H1 (cell line): Measurements from ENCODE around the gene C1orf174. TPM values are rescaled to one million over a fixed set of nuclear protein-coding genes. Genes with fewer than 3 reads are reported as not detected.

ENCODE experiments used
- TEAD4 ChIP-seq: IDR thresholded peaks from 2 replicates; pipeline ENCODE4 v1.6.1; 2012; ENCODE audit warnings: low read depth, low read length, inconsistent platforms, mixed read lengths
- polyA plus RNA-seq, 7 experiments: library from polyadenylated mRNA; depleted of rRNA in 3 of 7; stranded (reverse) in 5 of 7; unstranded in 2 of 7; fragments of >200 nt in 5 of 7; fragments of 200-250 nt in 2 of 7; gene quantifications; 1 replicate in 5 of 7; 2 replicates in 1 of 7; 4 replicates in 1 of 7; pipeline versions ENCODE4 v1.2.1 to v1.2.3, GENCODE V29; 2011 to 2013; ENCODE audit warnings: missing spikeins in 2 of 7, mixed read lengths in 2 of 7
- total RNA-seq: library from RNA; stranded (reverse); fragmentation: NEBNext Ultra II Directional; extraction: Animal tissue kit (Norgen Biotek cat#: 25700); gene quantifications from 2 replicates; pipeline ENCODE4 v1.2.1, GENCODE V29; 2021

The C1orf174 gene
- total and polyA plus RNA-seq, 2 of the 8 experiments (the other 6 are each of a cell fraction or from before 2014, with no cell fraction given): 28.4 to 32.4 TPM

DNA sequence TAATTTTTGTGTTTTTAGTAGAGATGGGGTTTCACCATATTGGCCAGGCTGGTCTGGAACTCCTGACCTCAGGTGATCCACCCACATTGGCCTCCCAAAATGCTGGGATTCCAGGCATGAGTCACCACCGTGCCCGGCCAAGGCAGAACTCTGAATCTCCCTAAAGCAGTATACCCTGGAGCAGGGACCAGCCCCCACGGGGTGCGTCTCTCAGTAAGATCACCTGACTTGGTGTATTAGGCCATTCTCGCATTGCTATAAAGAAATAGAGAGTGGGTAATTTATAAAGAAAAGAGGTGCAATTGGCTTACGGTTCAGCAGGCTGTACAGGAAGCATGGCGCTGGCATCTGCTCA, 28.6 kb downstream of the C1orf174 start (continued):
- no peak for TF ChIP-seq TEAD4
